BJ (cell line): Measurements from ENCODE around the gene SUMF1. TPM values are rescaled to one million over a fixed set of nuclear protein-coding genes. Genes with fewer than 3 reads are reported as not detected.
A peak's percentile ranks its signal among the peaks of the same experiment; 100 is the strongest.

Source experiments
- CTCF ChIA-PET: fragments of 350-600 bp; formaldehyde crosslinking; extraction: SDS; loops from one replicate; lab custom pipeline; 2021; ENCODE audit warnings: antibody characterized with exemption, inconsistent platforms; lab: Yijun Ruan, JAX
- POLR2A ChIA-PET: fragments of 300-600 bp; sonication (Branson Sonifier 250); formaldehyde crosslinking; extraction: SDS; loops from one replicate; lab custom pipeline; 2021; ENCODE audit warnings: antibody characterized with exemption; lab: Charles Lee
- DNase-seq: peaks from one replicate; pipeline ENCODE4 v3.0.0-alpha.2; 2011; ENCODE audit warnings: low read depth
- H3K27me3 ChIP-seq: 2 replicates; pipeline ENCODE4 v1.6.0; 2011; ENCODE audit warnings: low read length; ENCODE audit not compliant: control insufficient read depth, insufficient read depth
- H3K36me3 ChIP-seq: 2 replicates; pipeline ENCODE4 v1.5.1; 2011; ENCODE audit warnings: low read length; ENCODE audit not compliant: control insufficient read depth, insufficient read depth
- H3K4me3 ChIP-seq: 2 replicates; pipeline ENCODE4 v1.5.1; 2011; ENCODE audit warnings: low read depth, mild to moderate bottlenecking, control low read depth, low read length
- polyA plus RNA-seq: library from polyadenylated mRNA; depleted of rRNA; stranded (reverse); fragments of >200 nt; gene quantifications from 2 replicates; pipeline ENCODE4 v1.2.3, GENCODE V29; 2011; rRNA removed
- TF ChIP-seq, protein P1 (sequence below): IDR thresholded peaks from 2 replicates; pipeline ENCODE4 v1.5.1; 2011; ENCODE audit warnings: low read depth, mild to moderate bottlenecking, control low read depth, inconsistent platforms, low read length, moderate library complexity; ENCODE audit not compliant: insufficient read depth

SUMF1 gene
- polyA plus RNA-seq, 1 experiment, result 57.6 TPM

DNA sequence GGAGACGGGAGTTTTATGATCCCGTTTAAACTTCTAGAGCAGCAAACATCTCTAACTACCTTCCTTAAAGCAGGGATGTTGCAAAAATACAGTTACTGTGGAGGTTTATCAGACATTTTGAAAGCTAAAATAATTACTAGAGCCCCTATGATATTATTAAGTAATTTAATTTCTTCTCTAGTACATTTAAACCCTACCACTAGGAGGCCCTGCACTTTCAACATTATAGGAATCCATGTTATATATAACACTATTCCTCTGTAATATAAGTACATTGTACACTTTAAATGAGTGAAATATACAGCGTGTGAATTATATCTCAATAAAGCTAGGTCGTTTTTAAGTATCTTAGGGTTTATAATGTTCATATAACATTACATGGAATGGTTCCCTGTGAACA lies 152.4 kb downstream of the SUMF1 start:
- Histone ChIP-seq H3K27me3 (no peaks in the 10 kb centered on the region), H3K4me3 (no peak overlapping the region), H3K36me3 (peaks cover 4% of the 10 kb centered on the region; the same call in 1 of the 2 replicates)
- DNase-seq, result no peak
- ChIA-PET POLR2A (no interaction called here), CTCF (interaction anchor here (1.0 kb wide), 1 partner anchor 319 kb away, joined by 5 read pairs; no protein-coding TSS in a partner anchor)
- TF ChIP-seq, protein P1, sequence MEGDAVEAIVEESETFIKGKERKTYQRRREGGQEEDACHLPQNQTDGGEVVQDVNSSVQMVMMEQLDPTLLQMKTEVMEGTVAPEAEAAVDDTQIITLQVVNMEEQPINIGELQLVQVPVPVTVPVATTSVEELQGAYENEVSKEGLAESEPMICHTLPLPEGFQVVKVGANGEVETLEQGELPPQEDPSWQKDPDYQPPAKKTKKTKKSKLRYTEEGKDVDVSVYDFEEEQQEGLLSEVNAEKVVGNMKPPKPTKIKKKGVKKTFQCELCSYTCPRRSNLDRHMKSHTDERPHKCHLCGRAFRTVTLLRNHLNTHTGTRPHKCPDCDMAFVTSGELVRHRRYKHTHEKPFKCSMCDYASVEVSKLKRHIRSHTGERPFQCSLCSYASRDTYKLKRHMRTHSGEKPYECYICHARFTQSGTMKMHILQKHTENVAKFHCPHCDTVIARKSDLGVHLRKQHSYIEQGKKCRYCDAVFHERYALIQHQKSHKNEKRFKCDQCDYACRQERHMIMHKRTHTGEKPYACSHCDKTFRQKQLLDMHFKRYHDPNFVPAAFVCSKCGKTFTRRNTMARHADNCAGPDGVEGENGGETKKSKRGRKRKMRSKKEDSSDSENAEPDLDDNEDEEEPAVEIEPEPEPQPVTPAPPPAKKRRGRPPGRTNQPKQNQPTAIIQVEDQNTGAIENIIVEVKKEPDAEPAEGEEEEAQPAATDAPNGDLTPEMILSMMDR, result 0 out of 2 replicates have a peak, but pooled peaks have one; percentile 33

DNA sequence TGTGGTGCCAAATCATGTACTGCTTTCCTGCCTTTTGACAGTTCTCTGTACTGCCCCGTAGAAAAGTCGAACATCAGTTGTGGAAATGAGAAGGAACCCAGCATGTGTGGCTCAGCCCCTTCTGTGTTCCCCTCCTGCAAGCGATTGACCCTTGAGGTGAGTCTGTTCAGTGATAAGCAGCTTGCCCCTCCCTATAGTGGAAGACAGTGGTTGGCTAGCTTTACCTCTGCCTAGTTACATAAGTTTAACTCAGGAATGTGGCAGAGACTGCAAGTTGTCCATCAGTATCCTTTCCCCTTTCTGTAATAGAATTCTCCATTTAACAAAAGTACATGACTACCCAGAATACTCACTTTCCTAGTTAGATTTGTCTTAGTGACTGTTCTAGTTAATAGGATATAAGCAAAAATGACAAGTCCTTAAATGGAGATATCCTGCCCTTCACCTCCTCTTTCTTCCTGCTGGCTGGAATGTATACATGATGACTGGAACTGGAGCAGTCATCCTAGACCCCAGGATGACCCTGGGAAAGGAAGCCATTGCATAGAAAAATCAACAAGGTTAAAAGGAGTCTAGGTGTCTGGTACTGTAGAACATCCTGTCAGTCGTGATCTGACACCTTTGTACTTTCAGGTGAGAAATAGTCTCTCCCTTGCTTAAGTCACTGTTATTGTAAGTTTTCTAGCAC lies 153.3 kb downstream of the SUMF1 start:
- no peak for DNase-seq
- ChIA-PET CTCF (interaction anchor here (1.0 kb wide), 1 partner anchor 319 kb away, joined by 5 read pairs; no protein-coding TSS in a partner anchor), POLR2A (no interaction called here)
- H3K27me3 ChIP-seq, result no peaks in the 10 kb centered on the region
- H3K36me3 ChIP-seq, result peaks cover 4% of the 10 kb centered on the region; the same call in 1 of the 2 replicates
- no peak overlapping the region for H3K4me3 ChIP-seq
- TF ChIP-seq, protein P1, result no peak

DNA sequence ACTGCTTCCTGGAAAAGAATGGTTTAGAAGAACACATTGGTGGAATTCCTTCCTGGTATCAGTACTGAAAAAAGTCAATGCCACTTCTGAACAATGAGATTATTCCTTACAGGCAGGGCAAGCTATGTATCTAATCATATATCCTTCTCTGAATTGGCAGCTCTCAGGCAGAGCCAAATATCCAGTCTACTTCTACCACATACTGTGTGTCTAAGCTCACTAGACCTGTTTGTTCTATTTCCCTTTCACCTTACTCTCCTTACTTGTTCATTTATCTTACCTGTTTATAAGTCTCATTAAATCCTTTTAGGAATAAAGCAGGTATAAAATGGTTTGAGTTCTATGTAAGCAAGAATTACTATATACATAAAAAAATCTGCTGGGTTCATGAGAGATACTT lies 155.6 kb downstream of the SUMF1 start:
- peaks cover 2% of the 10 kb centered on the region; the same call in 1 of the 2 replicates for H3K36me3 ChIP-seq
- ChIA-PET CTCF (interaction anchor here (0.7 kb wide), 1 partner anchor 322 kb away, joined by 5 read pairs; no protein-coding TSS in a partner anchor), POLR2A (no interaction called here)
- TF ChIP-seq, protein P1, result no peak
- no peak overlapping the region for H3K4me3 ChIP-seq
- H3K27me3 ChIP-seq, result no peaks in the 10 kb centered on the region
- DNase-seq, result no peak

Other genes starting within 250 kb of the SUMF1 start
- gene SETMAR, start 163.9 kb downstream of the SUMF1 start, polyA plus RNA-seq, result 9.3 and 13.2 TPM in 2 replicates
- gene ITPR1, start 26.1 kb upstream of the SUMF1 start, polyA plus RNA-seq, result 1.4 and 1.7 TPM in 2 replicates